GM19193 (cell line): ENCODE measurements around the gene KDM7A.

Source experiments
- POLR2A ChIP-seq: IDR thresholded peaks from 4 replicates; pipeline ENCODE4 v1.6.1; 2011; ENCODE audit not compliant: insufficient read depth, insufficient read length; ENCODE audit errors: extremely low read depth

Gene KDM7A

DNA sequence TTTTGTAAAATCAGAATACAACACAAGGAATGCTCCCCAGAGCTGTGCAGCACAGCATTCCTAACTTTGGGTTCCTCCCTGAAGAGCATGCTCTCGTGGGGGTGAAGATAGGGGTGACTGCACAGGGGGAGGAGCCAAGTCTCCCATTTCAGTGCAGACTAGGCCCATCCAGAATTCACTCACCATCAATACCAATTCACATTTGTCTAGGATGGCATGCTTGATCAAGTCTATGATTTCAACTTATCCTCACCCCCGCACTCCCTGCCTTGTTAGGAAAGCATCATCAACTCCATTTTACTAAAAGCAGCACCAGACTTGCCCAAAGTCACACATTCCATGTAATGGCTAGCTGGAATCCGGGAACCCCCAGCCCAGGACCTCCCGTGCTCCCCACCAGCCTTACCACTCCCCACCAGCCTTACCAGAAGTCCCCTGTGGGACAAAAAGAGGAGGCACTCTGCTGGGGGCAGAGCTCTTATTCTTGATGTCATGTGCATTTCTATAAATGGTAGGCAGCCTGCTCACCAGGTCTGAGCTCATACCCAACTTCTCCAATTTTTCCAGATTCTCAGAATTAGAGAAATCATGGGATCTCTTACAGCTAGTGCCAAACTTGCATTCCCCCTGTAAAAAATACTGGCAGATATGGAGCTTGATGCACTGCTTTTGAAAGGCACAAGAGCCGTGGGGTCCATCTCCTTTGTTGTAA is 120.2 kb downstream of the KDM7A start:
- no peak for TF ChIP-seq POLR2A

- no peak for TF ChIP-seq POLR2A
These were observed 121.0 kb downstream of the KDM7A start for GRCh38 chr7:140055833-140056232.

DNA sequence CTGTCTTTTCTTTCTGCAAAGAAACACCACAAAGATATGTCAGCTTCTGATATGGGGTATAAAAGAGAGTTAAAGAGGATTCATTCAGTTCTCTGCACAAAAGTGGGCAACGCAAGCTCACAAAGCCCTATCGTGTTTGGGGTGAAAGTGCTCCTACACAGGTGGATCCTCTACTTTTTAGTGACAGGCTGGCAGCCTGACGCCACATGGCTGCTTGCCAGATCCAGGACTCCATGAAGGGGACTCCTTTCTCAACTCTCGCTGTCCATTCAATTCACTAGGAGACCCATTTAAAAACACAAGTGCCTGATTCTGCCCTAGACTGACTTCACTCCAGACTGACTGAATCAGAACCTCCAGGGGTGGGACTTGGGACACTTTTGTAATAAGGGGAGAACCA is 122.0 kb downstream of the KDM7A start:
- no peak for TF ChIP-seq POLR2A

GRCh38 chr7:140053812-140054539 is 122.8 kb downstream of the KDM7A start:
- no peak for TF ChIP-seq POLR2A

GRCh38 chr7:140051820-140052219 is 125.0 kb downstream of the KDM7A start:
- no peak for TF ChIP-seq POLR2A

DNA sequence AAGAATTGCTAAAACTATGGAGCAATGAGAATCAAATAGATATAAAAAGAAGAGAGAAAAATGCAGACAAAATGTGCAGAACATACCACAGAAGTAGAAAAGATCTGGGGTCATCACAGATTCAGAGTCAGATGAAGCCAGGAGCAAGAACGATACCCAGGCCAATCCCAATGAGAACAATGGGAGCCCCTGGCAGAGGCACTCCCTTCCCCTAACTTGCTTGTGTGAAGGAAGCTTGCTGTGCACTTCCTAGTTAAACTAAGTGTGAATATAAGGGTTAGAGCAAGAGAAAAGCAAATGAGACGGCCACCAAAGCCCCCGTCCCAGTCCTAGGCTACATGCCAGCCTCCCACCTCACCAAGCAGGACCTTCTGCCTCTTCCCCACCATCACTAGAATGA is 126.7 kb downstream of the KDM7A start:
- no peak for TF ChIP-seq POLR2A

DNA sequence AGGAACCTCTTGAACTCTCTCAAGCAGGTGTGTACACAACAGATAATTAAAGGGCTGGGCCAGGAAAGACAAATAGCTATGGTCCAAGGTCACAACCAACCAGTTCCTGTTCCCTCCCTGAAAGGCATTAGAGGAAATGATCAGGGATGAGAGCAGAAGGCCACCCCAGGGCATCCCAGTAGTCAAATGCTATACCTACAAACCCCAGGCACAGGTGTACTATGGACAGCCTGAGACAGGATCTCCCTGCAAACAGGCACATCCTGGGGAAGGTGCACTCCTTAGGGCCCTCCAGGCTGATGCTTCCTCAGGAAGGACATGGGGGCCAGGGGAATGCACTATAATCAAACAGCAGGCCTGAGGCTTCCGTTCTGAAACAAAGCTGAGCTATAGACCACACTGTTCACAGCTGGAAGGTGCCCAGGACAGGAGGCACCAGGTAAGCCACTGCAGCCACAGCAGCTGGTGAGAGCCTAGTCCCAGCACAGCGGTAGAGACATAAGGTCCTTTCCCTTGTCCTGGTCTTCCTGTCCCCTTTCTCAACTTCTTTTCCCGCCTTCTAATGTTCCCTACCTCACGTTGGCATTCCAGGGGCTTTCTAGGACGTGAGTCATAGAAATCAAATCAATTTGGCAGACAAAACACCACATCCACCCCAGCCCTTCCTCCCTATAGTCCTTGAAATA is 127.3 kb downstream of the KDM7A start:
- no peak for TF ChIP-seq POLR2A

DNA sequence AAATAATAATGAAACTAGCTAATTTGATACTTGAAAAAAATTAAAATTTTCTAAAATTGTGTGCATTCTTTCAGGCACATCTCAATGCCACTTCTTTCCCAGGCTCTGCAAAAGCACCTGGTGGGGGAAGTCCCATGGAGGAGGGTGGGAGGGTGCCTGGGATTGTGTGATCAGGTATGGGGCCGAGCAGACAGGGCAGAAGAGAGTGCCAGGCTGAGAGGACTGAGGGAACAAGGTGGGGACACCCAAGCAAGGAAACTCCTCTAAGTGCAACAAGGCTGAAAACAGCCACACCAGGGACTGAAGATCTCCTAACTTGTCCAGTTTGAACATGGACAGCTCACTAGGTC is 127.8 kb downstream of the KDM7A start:
- no peak for TF ChIP-seq POLR2A

GRCh38 chr7:140048138-140048537 is 128.6 kb downstream of the KDM7A start:
- TF ChIP-seq POLR2A: no peak

GRCh38 chr7:140047197-140047596 is 129.6 kb downstream of the KDM7A start:
- TF ChIP-seq POLR2A: no peak

DNA sequence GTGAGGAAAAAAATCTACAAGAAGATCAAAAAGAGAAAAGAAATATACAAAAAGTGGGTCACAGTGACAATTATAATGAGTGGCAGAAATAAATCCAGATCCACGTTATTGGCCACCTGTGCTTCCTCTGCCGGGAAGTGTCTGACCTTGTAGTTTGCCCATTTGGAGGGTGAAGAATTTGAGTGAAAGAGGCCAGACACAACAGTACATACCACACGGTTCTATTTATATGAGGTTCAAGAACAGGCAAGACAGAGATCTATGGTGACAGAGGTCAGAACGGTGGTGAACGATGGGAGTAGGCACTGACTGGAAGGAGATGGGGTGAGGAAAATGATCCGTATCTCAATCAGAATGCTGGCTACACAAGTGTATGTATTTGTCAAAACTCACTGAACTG is 131.1 kb downstream of the KDM7A start:
- no peak for TF ChIP-seq POLR2A

DNA sequence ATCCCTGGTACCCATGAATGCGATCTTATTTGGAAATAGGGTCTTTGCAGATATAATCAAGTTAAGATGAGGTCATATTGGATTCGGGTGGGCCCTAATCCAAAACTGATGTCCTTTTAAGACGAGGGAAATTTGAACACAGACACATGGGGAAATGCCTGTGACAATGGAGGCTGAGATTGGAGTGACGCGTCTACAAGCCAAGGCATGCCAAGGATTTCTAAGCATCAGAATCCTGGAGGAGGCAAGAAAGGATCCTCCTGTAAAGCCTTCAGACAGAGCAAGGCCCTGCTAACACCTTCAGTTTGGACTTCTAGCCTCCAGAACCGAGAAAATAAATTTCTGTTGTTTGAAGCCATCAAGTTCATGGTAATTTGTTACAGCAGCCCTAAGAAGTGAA is 132.5 kb downstream of the KDM7A start:
- no peak for TF ChIP-seq POLR2A

GRCh38 chr7:140042386-140042670 is 134.5 kb downstream of the KDM7A start:
- no peak for TF ChIP-seq POLR2A

GRCh38 chr7:140041659-140042385 is 135.0 kb downstream of the KDM7A start:
- TF ChIP-seq POLR2A: no peak

DNA sequence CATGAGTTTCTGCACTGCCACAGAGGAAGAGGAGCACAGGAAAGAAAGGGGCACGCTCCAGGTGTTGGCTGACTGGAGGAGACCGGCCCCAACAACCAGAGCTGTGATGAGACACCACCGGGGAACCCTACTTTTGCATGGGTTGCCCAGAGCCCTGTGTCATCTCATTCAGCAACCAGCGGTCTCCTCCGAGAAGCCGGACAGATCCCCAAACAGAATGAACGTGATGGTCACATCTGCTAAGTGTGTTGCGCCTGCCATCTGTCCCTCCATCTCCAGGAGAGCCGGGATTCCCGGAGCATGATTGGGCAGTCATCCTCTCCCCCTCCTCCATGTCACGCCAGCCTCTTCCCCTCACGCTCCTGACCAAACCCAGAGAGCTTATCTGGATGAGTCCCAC is 136.9 kb downstream of the KDM7A start:
- TF ChIP-seq POLR2A: no peak
